Transverse colon (tissue), 4 donors: ENCODE measurements around the gene PTPN4.

Experiments
- CTCF ChIP-seq, 5 experiments: fragments of 200-600 bp in 3 of 5; fragments of 450-650 bp in 2 of 5; sonication (generic) in 3 of 5; IDR thresholded peaks; 1 replicate in 2 of 5; 2 replicates in 3 of 5; pipeline ENCODE4 v1.5.1; 2016 to 2017; ENCODE audit warnings: antibody characterized with exemption in 5 of 5, inconsistent platforms in 3 of 5, mild to moderate bottlenecking in 2 of 5, moderate library complexity in 1 of 5
- EP300 ChIP-seq: sonication (generic); formaldehyde crosslinking; IDR thresholded peaks from one replicate; pipeline ENCODE4 v1.6.1; 2017; ENCODE audit warnings: antibody characterized with exemption, low read depth
- POLR2A ChIP-seq: fragments of 450-650 bp; IDR thresholded peaks from one replicate; pipeline ENCODE4 v1.6.1; 2016; ENCODE audit warnings: antibody characterized with exemption, mild to moderate bottlenecking, moderate library complexity
- POLR2AphosphoS5 ChIP-seq, 3 donors: sonication (generic); formaldehyde crosslinking; IDR thresholded peaks; one replicate each; pipeline ENCODE4 v1.6.1; 2016; ENCODE audit warnings: antibody characterized with exemption in 3 of 3

- TF ChIP-seq CTCF (IDR thresholded peaks at IDR 0.05): peak; percentile 53 to 59 (median 58)
- no peak for TF ChIP-seq EP300
- no peak for TF ChIP-seq POLR2AphosphoS5 (IDR thresholded peaks at IDR 0.05)
- TF ChIP-seq POLR2A: no peak
Observed at GRCh38 chr2:119823734-119824334, 64.1 kb downstream of the PTPN4 start.
